Neural progenitor cell (in vitro differentiated cells): ENCODE measurements around the gene PPP1R2.

Experiments used
- EZH2 ChIP-seq: fragments of 200-600 bp; sonication (generic); IDR thresholded peaks from 2 replicates; pipeline ENCODE4 v1.6.1; 2017; ENCODE audit warnings: antibody characterized with exemption, mild to moderate bottlenecking, moderate library complexity
- EZH2phosphoT487 ChIP-seq: fragments of 200-600 bp; sonication (generic); IDR thresholded peaks from 2 replicates; pipeline ENCODE4 v1.6.1; 2017; ENCODE audit warnings: antibody characterized with exemption
- TF ChIP-seq, protein P1 (sequence below): fragments of 200-600 bp; sonication (generic); IDR thresholded peaks from 2 replicates; pipeline ENCODE4 v1.5.1; 2017; ENCODE audit warnings: antibody characterized with exemption, mild to moderate bottlenecking

GRCh38 chr3:195570912-195571311 is 27.8 kb upstream of the PPP1R2 start:
- TF ChIP-seq, protein P1, sequence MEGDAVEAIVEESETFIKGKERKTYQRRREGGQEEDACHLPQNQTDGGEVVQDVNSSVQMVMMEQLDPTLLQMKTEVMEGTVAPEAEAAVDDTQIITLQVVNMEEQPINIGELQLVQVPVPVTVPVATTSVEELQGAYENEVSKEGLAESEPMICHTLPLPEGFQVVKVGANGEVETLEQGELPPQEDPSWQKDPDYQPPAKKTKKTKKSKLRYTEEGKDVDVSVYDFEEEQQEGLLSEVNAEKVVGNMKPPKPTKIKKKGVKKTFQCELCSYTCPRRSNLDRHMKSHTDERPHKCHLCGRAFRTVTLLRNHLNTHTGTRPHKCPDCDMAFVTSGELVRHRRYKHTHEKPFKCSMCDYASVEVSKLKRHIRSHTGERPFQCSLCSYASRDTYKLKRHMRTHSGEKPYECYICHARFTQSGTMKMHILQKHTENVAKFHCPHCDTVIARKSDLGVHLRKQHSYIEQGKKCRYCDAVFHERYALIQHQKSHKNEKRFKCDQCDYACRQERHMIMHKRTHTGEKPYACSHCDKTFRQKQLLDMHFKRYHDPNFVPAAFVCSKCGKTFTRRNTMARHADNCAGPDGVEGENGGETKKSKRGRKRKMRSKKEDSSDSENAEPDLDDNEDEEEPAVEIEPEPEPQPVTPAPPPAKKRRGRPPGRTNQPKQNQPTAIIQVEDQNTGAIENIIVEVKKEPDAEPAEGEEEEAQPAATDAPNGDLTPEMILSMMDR: no peak
- TF ChIP-seq EZH2 (no peak), EZH2phosphoT487 (no peak)
